HUDEP-2 (cell line): Measurements from ENCODE around the gene GSPT1.
"Not testable (repeated sequence)": the region's sequence is repeated elsewhere in the genome, so short reads cannot be mapped to it uniquely, and the experiment has no call there.

Experiments
- DNase-seq, 76 experiments: peaks; one replicate each; lab custom pipeline; 2025; ENCODE audit not compliant: unreplicated experiment in 76 of 76; lab: John Stamatoyannopoulos, UW

The GSPT1 gene

DNA sequence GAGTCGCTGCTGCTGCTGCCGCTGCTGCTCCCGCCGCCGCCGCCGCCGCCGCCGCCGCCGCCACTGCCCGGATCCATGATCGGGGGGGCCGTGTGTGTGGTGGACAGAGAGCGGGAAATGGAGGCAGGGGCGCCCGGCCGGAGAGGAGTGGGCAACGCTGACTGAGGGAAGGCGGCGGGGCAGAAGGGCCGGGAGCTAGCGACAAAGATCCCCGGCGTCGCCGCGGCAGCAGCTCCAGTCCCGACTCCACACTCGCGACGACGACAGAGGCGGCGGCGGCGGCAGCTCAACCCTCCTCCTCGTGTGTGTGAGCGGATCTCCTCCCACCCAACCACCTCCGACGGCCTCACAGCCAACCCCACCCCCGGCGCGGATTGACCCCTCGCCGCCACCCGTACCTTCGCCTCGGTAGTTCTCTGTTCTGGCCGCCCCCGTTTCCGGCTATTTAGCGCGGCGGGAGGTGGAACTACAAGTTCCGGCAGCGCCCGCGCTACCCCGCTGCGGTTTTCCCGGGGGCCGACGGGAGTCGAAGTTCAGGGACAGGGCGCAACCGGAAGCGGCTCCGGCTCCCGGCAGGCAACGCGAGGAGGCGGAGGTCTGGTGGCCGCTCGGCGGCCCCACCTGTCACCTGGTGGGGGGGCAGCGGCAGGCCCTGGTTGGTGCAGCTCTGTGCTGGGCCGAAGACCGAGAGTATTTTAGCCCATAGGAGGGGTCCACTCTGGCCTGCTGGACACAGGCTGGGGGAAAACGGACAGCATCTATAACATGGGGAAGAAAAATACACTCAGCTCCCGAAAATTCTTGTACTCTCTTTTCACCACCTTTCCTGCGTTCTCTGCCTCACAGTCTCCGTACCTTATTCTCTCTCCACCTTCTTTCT is at the start of gene GSPT1:
Gene GSPT1, minus strand, starts transcription at position 313 of the 880 bp plus-strand sequence. Its CDS starts 236 bp downstream, at position 77.
- peak; percentile 65 to 99 (median 97) for DNase-seq

DNA sequence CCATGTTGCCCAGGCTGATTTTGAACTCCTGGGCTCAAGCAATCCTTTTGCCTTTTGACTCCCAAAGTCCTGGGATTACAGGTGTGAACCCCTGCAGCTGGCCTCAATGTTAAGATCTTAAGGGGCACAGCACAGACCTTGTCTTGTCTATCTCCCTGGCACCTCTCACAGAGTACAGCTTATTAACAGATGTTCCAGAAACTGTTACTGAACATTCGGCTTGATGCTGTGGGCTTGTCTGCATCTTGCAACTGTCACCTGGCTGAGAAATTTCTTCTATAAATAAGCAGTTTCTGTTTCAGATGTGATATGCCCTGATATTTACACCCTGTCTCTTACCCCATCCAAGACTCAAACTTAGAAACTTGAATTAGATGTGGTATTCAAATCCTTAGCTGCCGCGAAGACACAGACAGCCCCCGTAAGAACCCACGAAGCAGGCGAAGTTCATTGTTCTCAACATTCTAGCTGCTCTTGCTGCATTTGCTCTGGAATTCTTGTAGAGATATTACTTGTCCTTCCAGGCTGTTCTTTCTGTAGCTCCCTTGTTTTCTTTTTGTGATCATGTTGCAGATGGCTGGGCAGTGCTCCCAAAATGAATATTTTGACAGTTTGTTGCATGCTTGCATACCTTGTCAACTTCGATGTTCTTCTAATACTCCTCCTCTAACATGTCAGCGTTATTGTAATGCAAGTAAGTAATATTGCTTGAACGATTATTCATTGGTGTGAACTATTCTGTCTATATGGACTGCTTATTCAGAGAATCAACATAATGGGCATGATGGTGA is 49.2 kb upstream of the GSPT1 start, which contains the start of gene TNFRSF17:
Gene TNFRSF17, plus strand, starts transcription at position 450 of the 791 bp plus-strand sequence. Its CDS starts 115 bp downstream, at position 565.
- no peak for DNase-seq

DNA sequence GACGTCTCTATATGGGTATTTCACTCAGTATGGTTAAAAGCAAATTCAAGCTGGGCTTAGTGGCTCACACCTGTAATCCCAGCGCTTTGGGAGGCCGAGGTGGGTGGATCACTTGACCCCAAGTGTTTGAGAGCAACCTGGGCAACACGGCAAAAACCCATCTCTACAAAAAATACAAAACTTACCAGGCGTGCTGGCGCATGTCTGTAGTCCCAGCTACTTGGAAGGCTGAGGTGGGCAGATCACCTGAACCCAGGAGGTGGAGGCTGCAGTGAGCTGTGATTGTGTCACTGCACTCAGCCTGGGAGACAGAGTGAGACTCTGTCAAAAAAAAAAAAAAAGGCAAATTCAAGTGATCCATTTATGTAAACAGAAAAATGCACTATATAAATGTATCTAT is 48.0 kb upstream of the GSPT1 start:
- DNase-seq: no peak

DNA sequence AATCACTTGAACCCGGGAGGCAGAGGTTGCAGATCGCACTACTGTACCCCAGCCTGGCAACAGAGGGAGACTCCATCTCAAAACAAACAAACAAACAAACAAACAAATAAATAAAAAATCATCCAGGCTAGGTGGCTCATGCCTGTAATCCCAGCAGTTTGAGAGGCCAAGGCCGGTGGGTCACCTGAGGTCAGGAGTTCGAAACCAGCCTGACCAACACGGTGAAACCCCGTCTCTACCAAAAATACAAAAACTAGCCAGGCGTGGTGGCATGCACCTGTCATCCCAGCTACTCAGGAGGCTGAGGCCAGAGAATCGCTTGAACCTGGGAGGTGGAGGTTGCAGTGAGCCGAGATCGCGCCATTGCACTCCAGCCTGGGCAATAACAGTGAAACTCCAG is 47.2 kb upstream of the GSPT1 start:
- DNase-seq: not testable (repeated sequence)

DNA sequence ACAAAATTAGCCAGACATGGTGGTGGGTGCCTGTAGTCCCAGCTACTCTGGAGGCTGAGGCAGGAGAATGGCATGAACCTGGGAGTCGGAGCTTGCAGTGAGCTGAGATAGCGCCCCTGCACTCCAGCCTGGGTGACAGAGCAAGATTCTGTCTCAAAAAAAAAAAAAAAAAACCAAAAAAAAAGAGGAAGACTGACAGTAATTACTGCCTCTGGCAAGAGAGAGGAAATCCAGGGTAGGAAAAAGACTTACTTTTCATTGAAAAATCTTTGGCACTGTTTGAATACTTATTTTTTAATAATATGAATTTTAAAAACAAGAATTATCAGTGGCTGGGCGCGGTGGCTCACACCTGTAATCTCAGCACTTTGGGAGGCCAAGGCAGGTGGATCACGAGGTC is 46.7 kb upstream of the GSPT1 start:
- not testable (repeated sequence) for DNase-seq

DNA sequence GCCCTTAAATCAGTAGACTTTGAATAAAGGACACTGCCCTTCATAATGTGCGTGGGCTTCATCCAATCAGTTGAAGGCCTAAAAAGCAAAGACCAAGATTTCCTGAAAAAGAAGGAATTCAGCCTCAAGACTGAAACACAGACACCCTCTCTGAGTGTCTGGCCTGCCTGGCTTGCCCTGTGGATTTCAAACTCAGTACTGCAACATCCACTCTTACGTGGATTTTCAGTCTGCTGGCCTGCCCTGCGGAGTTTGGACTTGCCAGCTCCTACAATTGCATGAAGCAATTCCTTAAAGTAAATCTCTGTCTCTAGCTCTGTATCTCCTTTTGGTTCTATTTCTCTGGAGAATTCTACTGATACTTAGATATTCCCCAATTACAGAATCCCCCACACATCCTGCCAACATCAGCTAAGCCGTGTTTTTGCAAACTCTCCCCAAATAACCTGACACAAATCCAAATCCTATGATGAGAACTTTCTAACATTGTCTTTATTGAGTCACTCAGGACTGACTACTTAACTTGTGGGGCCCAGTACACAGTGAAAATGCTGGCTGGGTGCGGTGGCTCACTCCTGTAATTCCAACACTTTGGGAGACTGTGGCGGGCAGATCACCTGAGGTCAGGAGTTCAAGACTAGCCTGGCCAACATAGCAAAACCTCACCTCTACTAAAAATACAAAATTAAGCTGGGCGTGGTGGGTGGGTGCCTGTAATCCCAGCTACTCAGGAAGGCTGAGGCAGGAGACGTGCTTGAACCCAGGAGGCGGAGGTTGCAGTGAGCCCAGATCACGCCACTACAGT is 42.0 kb upstream of the GSPT1 start:
- no peak for DNase-seq

DNA sequence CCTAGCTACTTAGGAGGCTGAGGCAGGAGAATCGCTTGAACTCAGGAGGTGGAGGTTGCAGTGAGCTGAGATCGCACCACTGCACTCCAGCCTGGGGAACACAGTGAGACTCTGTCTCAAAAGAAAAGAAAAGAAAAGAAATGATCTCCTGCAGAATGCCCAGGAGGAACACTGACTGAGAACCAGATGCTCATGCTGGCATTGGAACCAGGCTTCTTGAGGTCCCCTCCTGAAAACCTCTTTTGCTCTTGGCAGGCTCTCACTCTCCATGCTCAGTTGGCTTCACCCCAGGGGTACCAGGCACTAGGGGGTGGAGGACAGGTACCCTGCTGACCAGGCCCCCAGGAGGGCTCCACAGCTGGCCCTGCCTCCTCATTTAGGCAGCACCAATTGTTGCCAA is 40.8 kb upstream of the GSPT1 start:
- no peak for DNase-seq

DNA sequence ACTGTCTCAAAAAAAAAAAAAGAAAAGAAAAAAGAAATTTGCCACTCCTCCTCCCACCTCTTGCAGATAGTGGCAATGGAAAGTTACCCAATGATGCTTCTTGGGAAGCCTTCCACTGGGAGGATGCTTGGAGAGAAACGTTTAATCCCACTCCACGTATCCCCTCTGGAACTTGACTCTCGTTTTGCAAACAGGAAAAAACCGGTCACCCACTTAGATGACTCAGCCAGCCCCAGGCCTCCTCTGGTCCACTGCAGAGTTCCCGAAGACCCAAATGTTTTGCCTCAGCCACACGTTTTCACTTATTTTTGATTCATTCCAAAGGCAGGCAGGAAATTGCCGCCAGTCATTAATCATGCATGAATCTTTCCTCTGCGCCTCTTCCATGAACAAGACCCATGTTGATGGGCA is 40.0 kb upstream of the GSPT1 start:
- no peak for DNase-seq

DNA sequence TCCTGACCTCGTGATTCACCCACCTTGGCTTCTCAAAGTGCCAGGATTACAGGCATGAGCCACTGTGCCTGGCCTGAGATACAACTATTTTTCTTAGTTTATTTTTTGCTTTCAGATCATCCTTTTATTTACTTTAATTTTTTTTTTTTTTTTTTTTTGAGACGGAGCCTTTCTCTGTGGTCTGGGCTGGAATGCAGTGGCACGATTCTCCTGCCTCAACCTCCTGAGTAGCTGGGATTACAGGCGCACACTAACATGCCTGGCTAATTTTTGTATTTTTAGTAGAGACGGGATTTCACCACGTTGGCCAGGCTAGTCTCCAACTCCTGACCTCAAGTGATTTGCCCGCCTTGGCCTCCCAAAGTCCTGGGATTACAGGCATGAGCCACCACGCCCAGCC is 37.8 kb upstream of the GSPT1 start:
- not testable (repeated sequence) for DNase-seq

DNA sequence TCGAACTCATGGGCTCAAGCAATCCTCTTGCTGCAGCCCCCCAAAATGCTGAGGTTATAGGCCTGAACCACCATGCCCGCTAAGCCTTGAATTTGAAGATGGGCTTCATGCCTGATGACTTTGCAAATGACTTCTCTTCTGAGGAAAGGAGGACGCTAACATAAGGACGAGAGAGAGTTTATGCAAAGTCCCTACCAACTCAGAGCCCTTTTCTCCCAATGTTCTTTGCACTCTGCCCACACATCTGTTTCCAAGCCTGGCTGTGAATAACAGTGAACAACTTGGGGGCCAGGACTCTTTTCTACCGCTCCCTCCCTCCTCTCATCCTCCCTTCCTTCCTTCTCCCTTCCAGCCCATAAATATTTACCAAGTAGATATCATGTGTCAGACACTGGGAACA is 34.6 kb upstream of the GSPT1 start:
- DNase-seq: no peak

DNA sequence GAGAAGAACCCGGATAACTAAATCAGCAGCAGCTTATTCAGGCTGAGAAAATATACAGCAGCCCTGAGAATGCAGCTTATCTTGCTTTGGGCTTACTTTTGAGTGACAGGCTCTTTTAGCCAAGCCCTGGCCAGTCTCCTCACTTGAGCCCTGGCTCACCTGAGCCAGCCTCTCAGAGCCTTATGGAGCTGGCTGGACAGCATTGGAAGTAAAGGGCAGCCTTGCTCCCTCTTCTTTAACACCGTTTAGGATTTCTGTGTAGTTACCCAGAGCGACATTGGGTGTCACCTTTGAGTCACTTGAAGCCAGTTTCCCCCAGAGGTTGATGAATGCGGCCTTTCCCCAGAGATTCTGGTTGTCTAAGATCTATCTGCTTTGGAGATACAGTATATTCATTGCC is 33.8 kb upstream of the GSPT1 start:
- DNase-seq: peak in 38 of 76 experiments; percentile 2 to 61 (median 14)

DNA sequence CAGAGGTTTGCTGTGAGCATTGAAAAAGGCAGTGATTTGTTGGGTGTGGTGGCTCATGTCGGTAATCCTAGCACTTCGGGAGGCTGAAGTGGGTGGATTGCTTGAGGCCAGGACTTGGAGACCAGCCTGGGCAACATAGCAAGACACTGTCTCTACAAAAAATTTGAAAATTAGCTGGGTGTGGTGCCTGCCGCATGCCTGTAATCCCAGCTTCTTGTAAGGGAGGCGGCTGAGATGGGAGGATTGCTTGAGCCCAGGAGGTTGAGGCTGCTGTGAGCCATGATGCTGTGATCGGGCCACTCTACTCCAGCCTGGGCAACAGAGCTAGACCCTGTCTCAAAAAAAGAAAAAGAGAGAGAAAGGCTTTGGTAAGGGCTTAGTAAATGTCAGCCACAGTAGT is 33.1 kb upstream of the GSPT1 start:
- DNase-seq: no peak

DNA sequence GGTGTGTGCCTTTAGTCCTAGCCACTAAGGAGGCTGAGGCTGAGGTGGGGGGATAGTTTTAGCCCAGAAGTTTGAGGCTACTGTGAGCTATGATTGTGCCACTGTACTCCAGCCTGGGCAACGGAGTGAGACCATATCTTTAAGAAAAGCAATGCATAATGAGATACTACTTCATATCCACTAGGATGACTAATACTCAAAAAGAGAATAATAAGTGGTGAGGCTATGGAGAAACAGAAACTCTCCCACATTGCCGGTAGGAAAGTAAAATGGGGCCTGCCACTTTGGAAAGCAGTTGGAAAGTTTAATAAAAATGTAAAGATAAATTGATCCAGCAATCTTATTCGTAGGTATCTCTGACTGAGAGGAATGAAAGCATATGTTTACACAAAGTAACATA is 30.7 kb upstream of the GSPT1 start:
- no peak for DNase-seq

DNA sequence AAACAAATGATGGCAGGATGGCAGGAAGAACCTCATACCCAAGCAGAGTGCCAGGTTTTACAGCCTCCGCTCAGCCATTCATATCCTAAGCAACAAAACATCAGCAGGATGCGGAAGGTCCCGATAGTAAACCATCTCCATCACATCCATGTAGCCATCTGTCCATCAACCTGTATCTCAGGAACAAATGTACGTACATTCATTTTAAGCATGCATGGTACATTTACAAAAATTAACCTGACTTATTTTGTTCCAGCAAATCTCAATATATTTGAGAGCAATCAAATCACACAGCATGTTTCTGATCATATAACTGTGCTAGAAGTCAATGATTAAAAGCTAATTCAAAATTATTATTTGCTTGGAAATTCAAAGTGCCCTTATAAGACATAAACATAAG is 26.2 kb upstream of the GSPT1 start, which contains the start of gene NPIPB2:
Gene NPIPB2, minus strand, starts transcription at position 101 of the 400 bp plus-strand sequence. Its CDS starts 0 bp downstream, at position 101.
- DNase-seq: not testable (repeated sequence)

DNA sequence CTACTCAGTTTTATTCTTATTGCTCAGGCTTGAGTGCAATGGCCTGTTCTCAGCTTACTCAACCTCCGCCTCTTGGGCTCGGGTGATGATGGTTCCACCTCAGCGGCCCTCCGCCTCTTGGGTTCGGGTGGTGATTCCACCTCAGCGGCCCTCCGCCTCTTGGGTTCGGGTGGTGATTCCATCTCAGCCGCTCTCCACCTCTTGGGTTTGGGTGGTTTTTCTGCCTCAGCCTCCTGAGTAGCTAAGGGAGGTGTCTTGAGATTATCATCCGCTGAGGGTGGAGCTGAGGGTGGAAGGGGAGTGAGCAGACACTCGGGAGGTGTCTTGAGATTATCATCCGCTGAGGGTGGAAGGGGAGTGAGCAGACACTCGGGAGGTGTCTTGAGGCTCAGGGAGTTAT is 11.6 kb upstream of the GSPT1 start:
- DNase-seq: peak in 62 of 76 experiments; percentile 8 to 77 (median 44)

DNA sequence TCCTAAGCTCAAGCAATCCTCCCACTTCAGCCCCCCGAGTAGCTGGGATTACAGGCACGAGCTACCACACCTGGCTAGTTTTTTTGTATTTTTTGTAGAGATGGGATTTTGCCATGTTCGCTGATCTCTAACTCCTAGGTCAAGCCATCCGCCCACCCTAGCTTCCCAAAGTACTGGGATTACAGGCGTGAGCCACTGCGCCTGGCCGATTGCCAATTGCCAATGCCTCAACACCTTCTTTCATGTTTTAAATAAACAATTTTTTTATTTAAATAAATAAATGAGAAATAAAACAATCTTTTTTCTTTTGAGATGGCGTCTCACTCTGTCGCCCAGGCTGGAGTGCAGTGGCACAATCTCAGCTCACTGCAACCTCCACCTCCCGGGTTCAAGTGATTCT is 8.3 kb upstream of the GSPT1 start:
- DNase-seq: not testable (repeated sequence)

DNA sequence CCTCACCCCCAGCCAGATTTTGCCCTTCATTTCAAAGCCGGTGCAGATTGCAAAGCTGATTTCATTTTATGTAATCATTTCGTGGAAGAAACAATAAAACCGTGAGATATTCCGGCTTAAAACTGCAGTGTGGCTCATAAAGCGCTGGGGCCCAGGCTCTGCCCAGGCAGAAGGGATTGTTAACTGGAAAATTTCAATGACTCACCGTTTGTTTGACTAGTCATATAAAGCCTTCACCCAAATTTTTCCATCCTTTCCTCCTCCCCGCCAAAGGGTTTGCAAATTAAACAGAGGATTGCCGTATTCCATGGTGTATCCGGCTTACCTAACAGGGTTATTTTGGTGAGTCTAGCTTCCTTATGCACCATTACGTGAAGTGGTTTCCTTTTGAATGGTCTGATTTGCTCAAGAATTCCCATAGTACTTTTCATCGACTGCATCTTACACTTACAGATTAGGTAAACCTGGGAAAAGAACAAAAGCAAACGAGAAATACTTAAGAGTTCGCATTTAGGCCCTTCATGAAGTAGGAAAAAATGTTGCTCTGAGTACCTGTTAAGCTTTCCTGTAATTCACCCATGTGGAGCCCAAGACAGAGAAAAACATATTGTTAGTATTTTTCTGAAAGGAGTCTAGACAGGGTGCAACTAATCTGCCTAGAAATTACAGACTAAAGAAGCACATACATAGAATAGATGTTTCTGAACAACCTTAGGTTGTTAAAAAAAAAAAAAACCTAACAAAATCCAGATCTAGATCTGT is 949 bp upstream of the GSPT1 start:
- DNase-seq: peak in 5 of 76 experiments; percentile 1 to 31 (median 25)

DNA sequence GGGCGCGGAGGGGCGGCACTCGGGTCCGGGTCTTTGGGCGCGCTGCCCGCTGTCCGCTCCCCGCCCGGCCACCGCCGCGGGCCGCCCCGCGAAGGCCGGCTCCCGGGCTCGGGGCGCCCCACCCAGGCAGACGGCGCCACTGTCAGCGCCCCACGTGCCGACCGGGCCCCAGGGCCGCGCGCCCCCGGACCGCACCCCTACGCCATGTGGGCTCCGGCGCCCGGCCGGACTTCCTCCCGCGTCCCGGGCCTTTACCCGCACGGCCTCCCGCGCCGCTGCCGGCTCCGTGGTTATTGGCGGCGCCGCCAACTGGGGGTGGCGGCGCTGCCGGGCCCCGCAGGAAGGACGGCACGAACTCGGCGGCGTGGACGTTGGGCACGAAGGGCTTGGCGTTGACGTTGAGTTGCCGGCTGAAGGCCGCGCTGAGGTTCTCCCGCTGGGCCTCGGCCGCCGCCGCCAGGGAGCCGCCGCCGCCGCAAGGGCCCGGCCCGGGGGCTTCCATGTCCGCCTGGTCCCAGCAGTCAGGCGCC is 577 bp downstream of the GSPT1 start:
- peak in 29 of 76 experiments; percentile 1 to 73 (median 22) for DNase-seq
